B cell (primary cell): ENCODE results near the gene ANKRD33B. TPM values are rescaled to one million over a fixed set of nuclear protein-coding genes. Genes with fewer than 3 reads are reported as not detected.

Experiments used
- ATAC-seq: fragments of 200-7000 bp; cut with Tn5 transposase; one replicate; pipeline ENCODE4 v1.10.0; 2021; ENCODE audit warnings: low read depth, mild to moderate bottlenecking, moderate number of reproducible peaks, moderate library complexity
- CTCF ChIA-PET: fragments of 350-600 bp; sonication (Branson Sonifier 250); formaldehyde crosslinking; loops from one replicate; lab custom pipeline; 2021; ENCODE audit warnings: antibody characterized with exemption, inconsistent platforms; lab: Charles Lee
- POLR2A ChIA-PET: fragments of 350-600 bp; sonication (Branson Sonifier 250); formaldehyde crosslinking; loops from one replicate; lab custom pipeline; 2021; ENCODE audit warnings: antibody characterized with exemption; lab: Charles Lee
- DNase-seq: peaks from one replicate; pipeline ENCODE4 v3.0.0; 2013
- H2AFZ ChIP-seq: 2 replicates; pipeline ENCODE4 v1.6.1; 2012; ENCODE audit warnings: mild to moderate bottlenecking, low read depth, low read length; ENCODE audit not compliant: insufficient read depth, poor library complexity, severe bottlenecking
- H3K27ac ChIP-seq, 2 donors: 1 replicate in 1 of 2; 2 replicates in 1 of 2; pipeline ENCODE4 v1.5.1; 2012 to 2013; ENCODE audit warnings: low read length in 2 of 2, mild to moderate bottlenecking in 2 of 2, moderate library complexity in 1 of 2
- H3K27me3 ChIP-seq, 4 experiments: fragments of 200-600 bp in 1 of 4; sonication (generic) in 1 of 4; replicated peaks in 1 of 4; 1 replicate in 2 of 4; 2 replicates in 2 of 4; pipeline versions ENCODE4 v1.6.1 to v1.7.0; 2013 to 2016; ENCODE audit warnings: low read length in 3 of 4, mild to moderate bottlenecking in 2 of 4, mixed read lengths in 1 of 4, moderate library complexity in 1 of 4; ENCODE audit not compliant: insufficient read depth in 4 of 4, control insufficient read depth in 3 of 4; ENCODE audit errors: control extremely low read depth in 1 of 4
- H3K36me3 ChIP-seq, 2 experiments: replicated peaks in 1 of 2; 1 replicate in 1 of 2; 2 replicates in 1 of 2; pipeline versions ENCODE4 v1.6.1 to v1.7.1; 2013; ENCODE audit warnings: low read length in 1 of 2; ENCODE audit not compliant: insufficient read depth in 2 of 2, control insufficient read depth in 1 of 2; ENCODE audit errors: control extremely low read depth in 1 of 2, extremely low read depth in 1 of 2
- H3K4me1 ChIP-seq, 2 donors: fragments of 200-600 bp in 1 of 2; sonication (generic) in 1 of 2; 1 replicate in 1 of 2; 2 replicates in 1 of 2; pipeline versions ENCODE4 v1.5.1 to v1.6.1; 2013 to 2017; ENCODE audit warnings: low read length in 2 of 2; ENCODE audit not compliant: control insufficient read depth in 2 of 2, insufficient read depth in 2 of 2
- H3K4me2 ChIP-seq: replicated peaks from 2 replicates; pipeline ENCODE3; 2012; ENCODE audit warnings: mild to moderate bottlenecking, low read depth, low read length; ENCODE audit not compliant: poor library complexity, severe bottlenecking
- H3K4me3 ChIP-seq, 5 experiments: fragments of 200-600 bp in 1 of 5; sonication (generic) in 1 of 5; 1 replicate in 3 of 5; 2 replicates in 2 of 5; pipeline versions ENCODE4 v1.5.1 to v1.7.0; 2011 to 2016; ENCODE audit warnings: low read length in 4 of 5, mild to moderate bottlenecking in 4 of 5, low read depth in 2 of 5, control low read depth in 1 of 5, moderate library complexity in 1 of 5; ENCODE audit not compliant: insufficient read depth in 1 of 5; ENCODE audit errors: control extremely low read depth in 1 of 5, extremely low read depth in 1 of 5
- H3K79me2 ChIP-seq: fragments of 200-600 bp; sonication (generic); one replicate; pipeline ENCODE4 v1.6.0; 2016; ENCODE audit warnings: low read length; ENCODE audit not compliant: control insufficient read depth, insufficient read depth
- H3K9ac ChIP-seq: fragments of 200-600 bp; sonication (generic); 2 replicates; pipeline ENCODE4 v1.6.1; 2017; ENCODE audit warnings: mild to moderate bottlenecking, low read length, moderate library complexity
- H3K9me3 ChIP-seq, 3 donors: one replicate each; pipeline versions ENCODE4 v1.6.1 to v1.7.1; 2013; ENCODE audit warnings: low read length in 2 of 3; ENCODE audit not compliant: control insufficient read depth in 2 of 3, insufficient read depth in 1 of 3; ENCODE audit errors: control extremely low read depth in 1 of 3
- H4K20me1 ChIP-seq: 2 replicates; pipeline ENCODE4 v1.6.0; 2012; ENCODE audit warnings: mild to moderate bottlenecking, low read length; ENCODE audit not compliant: insufficient read depth, control insufficient read depth, poor library complexity, severe bottlenecking
- H3K27ac Mint-ChIP-seq: one replicate; pipeline ENCODE4 v1.8.0; 2021; ENCODE audit warnings: mixed read lengths
- H3K27me3 Mint-ChIP-seq: one replicate; pipeline ENCODE4 v1.8.0; 2021; ENCODE audit warnings: mixed read lengths
- H3K4me1 Mint-ChIP-seq: one replicate; pipeline ENCODE4 v1.8.0; 2021; ENCODE audit warnings: mixed read lengths
- H3K4me3 Mint-ChIP-seq: one replicate; pipeline ENCODE4 v1.8.0; 2021; ENCODE audit warnings: mixed read lengths
- H3K9me3 Mint-ChIP-seq: one replicate; pipeline ENCODE4 v1.8.0; 2022; ENCODE audit warnings: mixed read lengths; ENCODE audit not compliant: insufficient read depth
- CTCF ChIP-seq: fragments of 200-600 bp; IDR thresholded peaks from one replicate; pipeline ENCODE4 v1.8.0; 2022; ENCODE audit warnings: antibody characterized with exemption, mild to moderate bottlenecking
- EZH2 ChIP-seq: IDR thresholded peaks from 2 replicates; pipeline ENCODE4 v1.6.1; 2012; ENCODE audit warnings: borderline replicate concordance, low read depth, mild to moderate bottlenecking, moderate library complexity, low read length; ENCODE audit not compliant: insufficient read depth, poor library complexity, severe bottlenecking
- WGBS: methylation state at CpG from one replicate; pipeline ENCODE4 v1.1.5; 2013; ENCODE audit warnings: missing lambda C conversion rate; ENCODE audit not compliant: insufficient coverage; 5-methylcytosine and 5-hydroxymethylcytosine counted together
- intact Hi-C: fragments of 100-400 bp; cut with micrococcal nuclease; formaldehyde crosslinking; loops from one replicate; pipeline ENCODE4 v1.10.0; 2022
- polyA plus RNA-seq: library from polyadenylated mRNA; depleted of rRNA; stranded (reverse); fragments of >200 nt; gene quantifications from 2 replicates; pipeline ENCODE4 v1.2.3, GENCODE V29; 2012
- total RNA-seq, 2 donors: library from RNA; stranded (reverse); fragments of 120-200 nt in 1 of 2; gene quantifications; 1 replicate in 1 of 2; 2 replicates in 1 of 2; pipeline versions ENCODE4 v1.2.3 to v1.2.4, GENCODE V29; 2013 to 2022

The ANKRD33B gene
- total and polyA plus RNA-seq, 2 donors (not counting 1 experiment from before 2014, with no cell fraction given): 2.9 to 23.4 TPM

- ChIA-PET CTCF (no interaction called here), POLR2A (no interaction called here)
- DNase-seq (no peak), ATAC-seq (peak; percentile 53)
- H3K27ac Mint-ChIP-seq: no peak overlapping the region
- H3K27me3 Mint-ChIP-seq: no peaks in the 10 kb centered on the region
- Histone ChIP-seq H3K4me2 (no peak overlapping the region), H3K27me3 (no peaks in the 10 kb centered on the region), H3K4me1 (no peaks in the 10 kb centered on the region), H2AFZ (no peak overlapping the region), H4K20me1 (no peaks in the 10 kb centered on the region), H3K36me3 (peaks cover 2 to 21% of the 10 kb centered on the region in 2 experiments), H3K9ac (no peak overlapping the region), H3K9me3 (no peaks in the 10 kb centered on the region), H3K79me2 (peaks cover 10% of the 10 kb centered on the region), H3K4me3 (no peak overlapping the region), H3K27ac (no peak overlapping the region)
- peaks cover 3% of the 10 kb centered on the region for H3K9me3 Mint-ChIP-seq
- peak overlapping the region; percentile 10 for H3K4me3 Mint-ChIP-seq
- 93% methylated on average over 25 of the region's 29 CpGs for WGBS
- H3K4me1 Mint-ChIP-seq: peaks cover 4% of the 10 kb centered on the region
- TF ChIP-seq CTCF (no peak), EZH2 (no peak)
- intact Hi-C loops: no loop called here
Observed at GRCh38 chr5:10655161-10655971, 91.5 kb downstream of the ANKRD33B start.
